UCSD-AML1 (cell line): ENCODE measurements around the gene DIAPH2.
"Not testable (repeated sequence)": the region's sequence is repeated elsewhere in the genome, so short reads cannot be mapped to it uniquely, and the experiment has no call there.

ENCODE experiments used
- DNase-seq: peaks from one replicate; lab custom pipeline; 2025; ENCODE audit not compliant: unreplicated experiment; lab: John Stamatoyannopoulos, UW

DIAPH2 gene

GRCh38 chrX:97367125-97367524 is 682.5 kb downstream of the DIAPH2 start:
- DNase-seq = no peak

- no peak for DNase-seq
Measured at GRCh38 chrX:97369947-97370346, 685.3 kb downstream of the DIAPH2 start.

DNA sequence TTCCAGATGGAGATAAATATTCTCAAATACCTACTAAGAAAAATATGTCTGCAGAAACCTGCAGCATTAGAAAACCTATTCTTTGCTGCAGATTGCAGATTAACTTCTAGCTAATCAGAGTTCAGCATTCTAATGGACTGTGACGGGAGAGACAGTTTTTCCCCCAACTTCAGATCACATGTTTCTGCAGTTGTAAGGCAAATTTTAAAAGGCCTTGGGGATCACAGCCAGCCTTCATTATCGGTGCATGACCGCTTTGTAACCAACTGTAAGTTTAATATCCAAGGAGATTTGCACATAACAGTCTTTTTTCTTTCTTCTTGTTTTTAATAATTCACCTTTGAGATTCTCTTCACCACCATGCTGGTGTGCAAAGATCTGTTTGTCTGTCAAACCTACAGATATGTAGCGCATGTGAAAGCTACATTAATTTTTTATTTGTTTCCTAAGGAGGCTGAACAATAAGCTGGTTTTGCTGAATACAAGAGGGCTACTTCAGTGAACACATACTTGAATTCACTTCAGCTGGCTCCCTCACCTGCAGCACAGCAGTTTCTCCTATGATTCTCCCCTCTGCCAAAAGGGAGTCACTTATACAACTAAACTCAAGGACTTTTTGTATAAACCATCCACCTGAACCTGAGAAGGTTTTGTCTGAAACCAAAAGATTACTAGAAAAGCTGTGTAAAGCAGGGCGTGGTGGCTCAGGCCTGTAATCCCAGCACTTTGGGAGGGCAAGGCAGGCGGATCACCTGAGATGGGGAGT is 687.5 kb downstream of the DIAPH2 start:
- DNase-seq = no peak

- DNase-seq = no peak
Measured at GRCh38 chrX:97374266-97374665, 689.6 kb downstream of the DIAPH2 start.

DNA sequence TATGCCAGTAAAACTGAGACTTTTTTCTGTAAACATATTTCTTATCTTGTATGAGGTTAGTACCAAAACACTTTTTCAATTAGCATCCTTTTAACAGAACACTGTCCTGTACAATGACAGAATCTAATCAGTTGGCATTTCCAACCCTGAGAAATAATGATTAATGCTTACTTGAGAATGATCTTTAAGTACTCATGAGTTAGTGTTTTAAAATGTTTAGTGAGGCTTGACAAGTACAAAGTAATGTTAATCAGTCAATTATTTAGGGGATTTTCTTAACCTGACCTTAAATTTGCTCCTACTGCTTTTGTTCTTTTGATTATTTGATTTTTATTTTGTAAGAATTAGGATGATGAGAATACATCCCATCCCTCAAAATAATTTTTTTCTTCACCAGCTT is 695.6 kb downstream of the DIAPH2 start:
- DNase-seq = no peak

- no peak for DNase-seq
Measured at GRCh38 chrX:97384685-97385084, 700.0 kb downstream of the DIAPH2 start.

DNA sequence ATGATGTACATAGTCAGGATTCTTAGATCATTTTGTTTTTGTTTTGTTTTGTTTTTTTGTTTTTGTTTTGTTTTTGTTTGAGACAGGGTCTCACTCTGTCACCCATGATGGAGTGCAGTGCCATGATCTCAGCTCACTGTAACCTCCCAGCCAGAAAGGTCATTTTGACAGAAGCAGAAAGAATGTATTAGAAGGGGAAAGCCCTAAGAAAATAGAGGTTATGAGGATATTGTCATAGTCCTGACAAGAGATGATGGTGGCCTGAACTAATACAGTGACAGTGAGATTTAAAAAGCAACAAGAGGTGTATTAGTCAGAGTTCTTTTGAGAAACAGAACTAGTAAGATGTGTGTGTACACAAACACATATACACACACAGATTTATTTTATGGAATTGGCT is 702.4 kb downstream of the DIAPH2 start:
- DNase-seq = no peak

GRCh38 chrX:97389761-97390192 is 705.1 kb downstream of the DIAPH2 start:
- DNase-seq = peak; percentile 13

- DNase-seq = no peak
Measured at GRCh38 chrX:97397371-97397770, 712.7 kb downstream of the DIAPH2 start.

- no peak for DNase-seq
Measured at GRCh38 chrX:97398030-97398551, 713.4 kb downstream of the DIAPH2 start.

DNA sequence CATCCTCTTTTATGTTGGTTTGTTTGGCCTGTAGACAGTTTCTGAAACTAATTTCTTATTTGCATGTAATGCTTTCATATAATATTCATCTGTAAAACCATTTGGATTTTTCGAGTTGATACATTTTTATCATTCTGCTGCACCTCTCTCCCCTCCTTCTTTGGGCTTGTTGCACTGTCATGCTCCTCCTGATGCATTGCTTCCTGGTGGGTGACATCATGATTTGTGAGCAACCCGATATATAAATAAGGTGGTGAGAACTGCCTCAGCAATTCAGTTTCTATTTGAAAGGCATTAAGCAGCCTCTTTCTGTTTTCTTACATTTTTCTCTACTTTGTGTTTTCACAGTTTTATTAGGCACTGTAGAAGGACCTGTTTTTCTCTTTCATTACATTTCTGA is 714.8 kb downstream of the DIAPH2 start:
- DNase-seq = no peak

GRCh38 chrX:97400492-97400891 is 715.9 kb downstream of the DIAPH2 start:
- no peak for DNase-seq

- no peak for DNase-seq
Measured at GRCh38 chrX:97401154-97401553, 716.5 kb downstream of the DIAPH2 start.

DNA sequence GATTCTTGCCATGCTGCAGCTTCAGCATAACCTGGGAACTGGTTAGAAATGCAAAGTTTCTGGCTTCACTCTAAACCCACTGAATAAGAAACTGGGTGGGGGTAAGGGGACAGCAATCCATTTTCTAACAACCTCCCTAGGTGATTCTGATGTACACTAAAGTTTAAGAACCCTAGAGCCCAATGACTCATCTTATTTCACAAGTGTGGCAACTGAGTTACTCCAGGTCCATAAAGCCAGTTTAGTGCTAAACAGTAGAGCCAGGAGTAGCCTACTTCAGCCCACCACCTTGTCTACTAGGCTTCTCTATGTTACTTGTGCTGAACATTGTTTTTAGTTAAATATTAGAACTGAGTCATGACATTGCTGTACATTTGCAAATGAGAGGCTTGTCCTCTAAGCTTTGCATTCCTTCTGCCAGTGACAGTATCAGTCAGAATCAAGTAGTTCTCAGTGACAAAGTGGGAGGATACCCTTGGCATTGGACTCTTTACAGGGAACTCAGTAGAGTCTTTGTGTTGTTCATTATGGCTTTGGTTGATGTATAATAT is 717.0 kb downstream of the DIAPH2 start:
- no peak for DNase-seq

DNA sequence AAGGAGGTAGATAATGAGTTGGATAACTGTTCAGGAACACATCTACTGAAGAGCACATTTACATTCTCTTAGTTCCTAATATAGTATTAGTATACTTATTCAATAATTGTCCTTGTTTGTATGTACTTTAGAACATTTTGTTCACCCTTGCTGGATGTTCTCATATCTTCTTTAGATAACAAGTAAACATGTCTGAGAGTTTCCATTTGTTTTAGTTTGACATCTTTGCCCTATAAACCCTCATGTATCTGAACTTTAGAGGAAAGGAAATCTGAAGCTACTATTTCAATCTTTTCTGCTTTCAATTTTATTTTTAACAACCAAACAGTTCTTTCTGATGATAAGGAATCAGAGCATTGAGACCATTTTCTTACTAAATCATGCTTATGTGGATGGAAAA is 717.7 kb downstream of the DIAPH2 start:
- no peak for DNase-seq

DNA sequence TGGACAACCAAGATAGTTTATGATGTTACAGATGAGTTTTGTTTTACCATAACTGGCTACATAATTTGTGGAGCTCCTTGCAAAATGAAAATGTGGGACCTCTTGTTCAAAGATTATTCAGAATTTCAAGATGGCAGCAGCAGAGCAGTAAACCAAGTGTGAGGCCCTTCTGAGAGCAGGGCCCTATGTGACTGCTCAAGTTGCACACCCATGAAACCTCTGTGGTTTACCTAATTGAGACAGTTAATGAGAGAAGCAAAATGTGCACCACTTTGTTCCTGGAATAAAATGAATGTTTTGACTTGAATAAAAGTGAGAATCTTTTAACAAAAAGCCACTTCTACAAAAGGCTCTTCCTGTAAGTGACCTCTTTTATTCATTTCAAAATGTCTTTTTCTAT is 718.3 kb downstream of the DIAPH2 start:
- no peak for DNase-seq

DNA sequence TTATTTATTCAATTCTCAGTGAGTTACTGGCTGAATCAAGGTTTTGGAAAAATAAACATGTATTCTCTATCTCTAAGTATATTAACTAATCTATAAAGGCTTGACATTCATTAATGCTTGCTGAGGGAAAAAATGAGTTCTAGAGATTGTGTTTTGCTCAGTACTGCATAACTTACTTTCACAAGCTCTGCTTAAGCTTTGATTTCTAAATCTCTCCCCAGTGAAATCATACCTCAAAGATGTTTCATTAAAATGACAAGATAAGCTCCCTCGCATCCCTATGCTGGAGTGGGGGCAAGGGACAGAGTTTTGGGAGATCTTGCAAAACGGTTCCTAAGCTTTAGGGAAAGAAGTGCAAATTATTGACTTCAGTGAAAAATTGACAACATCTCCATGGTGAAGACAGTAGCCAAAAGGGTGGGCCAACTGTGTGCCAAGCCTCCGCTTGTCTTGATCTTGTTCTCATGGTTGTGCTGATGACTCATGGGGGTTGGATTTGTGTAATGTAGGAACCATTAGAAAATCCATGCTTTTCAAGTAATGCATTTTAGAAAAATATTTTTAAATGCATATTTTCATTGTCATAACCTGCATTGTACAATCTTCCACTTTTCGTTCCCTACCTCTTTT is 720.5 kb downstream of the DIAPH2 start:
- no peak for DNase-seq

- not testable (repeated sequence) for DNase-seq
Measured at GRCh38 chrX:97409632-97410415, 725.2 kb downstream of the DIAPH2 start.

DNA sequence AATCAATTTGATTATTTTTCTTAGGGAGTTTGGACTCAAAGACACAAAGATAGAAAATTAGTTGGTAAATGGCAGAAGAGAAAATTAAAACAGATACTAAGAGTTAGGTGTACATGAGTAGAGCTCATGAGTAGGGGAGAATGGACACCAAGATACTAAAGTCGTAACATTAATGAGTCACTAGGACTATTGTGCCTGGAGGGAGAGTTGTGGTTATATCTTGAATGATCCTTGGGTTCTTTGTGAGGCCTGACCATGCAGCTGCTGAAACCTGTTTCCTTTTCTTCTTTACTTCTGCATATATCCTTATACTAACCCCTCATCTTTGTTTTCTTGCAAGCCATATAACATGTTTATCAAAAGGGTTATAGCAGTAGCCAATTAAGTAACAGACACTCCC is 731.8 kb downstream of the DIAPH2 start:
- DNase-seq = no peak

DNA sequence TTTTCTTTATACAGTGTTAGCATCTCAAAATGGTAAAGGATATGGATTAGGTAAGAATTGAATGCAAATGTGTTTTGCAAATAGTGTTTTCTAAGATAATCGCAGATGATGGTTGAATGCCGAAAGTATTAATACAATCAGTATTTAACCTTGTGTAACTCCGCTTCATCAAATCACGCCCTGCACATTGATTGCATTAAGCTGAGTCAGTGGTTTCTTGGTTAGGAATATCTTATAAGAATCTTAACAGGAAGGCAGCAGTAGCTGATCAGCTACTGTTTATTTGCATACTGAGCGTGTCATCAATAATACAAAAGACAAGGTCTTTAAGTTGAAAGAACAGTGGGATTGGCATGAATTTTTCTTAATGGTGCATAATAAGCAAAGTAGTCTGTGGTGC is 744.5 kb downstream of the DIAPH2 start:
- no peak for DNase-seq

GRCh38 chrX:97431281-97431680 is 746.6 kb downstream of the DIAPH2 start:
- no peak for DNase-seq
